Left lung (tissue), 10 donors: Measurements from ENCODE around the gene TFPT. TPM values are rescaled to one million over a fixed set of nuclear protein-coding genes. Genes with fewer than 3 reads are reported as not detected.

Source experiments
- ATAC-seq: fragments of 200-7000 bp; cut with Tn5 transposase; one replicate; pipeline ENCODE4 v1.9.1; 2020; ENCODE audit warnings: moderate library complexity
- DNase-seq, 4 donors: peaks; one replicate each; pipeline ENCODE4 v3.0.0-alpha.2; 2013 to 2020
- H3K27ac ChIP-seq, 2 donors: fragments of 200-600 bp; sonication (generic) in 1 of 2; one replicate each; pipeline versions ENCODE4 v1.5.0 to v1.8.0; 2020 to 2021
- H3K27me3 ChIP-seq, 2 donors: fragments of 200-600 bp; sonication (generic) in 1 of 2; one replicate each; pipeline versions ENCODE4 v1.5.0 to v1.8.0; 2020 to 2021
- H3K36me3 ChIP-seq, 2 donors: fragments of 200-600 bp; sonication (generic) in 1 of 2; one replicate each; pipeline versions ENCODE4 v1.5.0 to v1.8.0; 2020 to 2021
- H3K4me1 ChIP-seq, 2 donors: fragments of 200-600 bp; one replicate each; pipeline ENCODE4 v1.8.0; 2021
- H3K4me3 ChIP-seq, 2 donors: fragments of 200-600 bp; sonication (generic) in 1 of 2; one replicate each; pipeline versions ENCODE4 v1.5.0 to v1.8.0; 2020 to 2021; ENCODE audit warnings: mild to moderate bottlenecking in 1 of 2
- H3K9me3 ChIP-seq, 2 donors: fragments of 200-600 bp; sonication (generic) in 1 of 2; one replicate each; pipeline versions ENCODE4 v1.5.0 to v1.8.0; 2020 to 2021
- CTCF ChIP-seq, 2 donors: fragments of 200-600 bp; sonication (generic) in 1 of 2; IDR thresholded peaks; one replicate each; pipeline versions ENCODE4 v1.5.0 to v1.8.0; 2021; ENCODE audit warnings: antibody characterized with exemption in 2 of 2
- intact Hi-C, 2 donors: fragments of 100-400 bp; cut with DNase I; formaldehyde crosslinking; loops; one replicate each; pipeline versions ENCODE4 v1.11.2 to v1.14.2; 2022
- polyA plus RNA-seq, 6 donors: library from polyadenylated mRNA; unstranded; fragments of 120-200 nt; gene quantifications; one replicate each; pipeline ENCODE4 v1.2.1, GENCODE V29; 2013; ENCODE audit not compliant: insufficient read length in 6 of 6
- total RNA-seq, 2 donors: library from RNA; stranded (reverse); fragmentation: NEBNext Ultra II Directional; extraction: Animal tissue kit (Norgen Biotek cat#: 25700); gene quantifications; one replicate each; pipeline ENCODE4 v1.2.1, GENCODE V29; 2021
- donor health status: DM: no; HTN: yes; CAD: no.
- donor health status: DM: no; HTN: no; CAD: no.

TFPT gene
- total and polyA plus RNA-seq, 8 donors, result 14.3 to 19.9 (median 18.6) TPM

DNA sequence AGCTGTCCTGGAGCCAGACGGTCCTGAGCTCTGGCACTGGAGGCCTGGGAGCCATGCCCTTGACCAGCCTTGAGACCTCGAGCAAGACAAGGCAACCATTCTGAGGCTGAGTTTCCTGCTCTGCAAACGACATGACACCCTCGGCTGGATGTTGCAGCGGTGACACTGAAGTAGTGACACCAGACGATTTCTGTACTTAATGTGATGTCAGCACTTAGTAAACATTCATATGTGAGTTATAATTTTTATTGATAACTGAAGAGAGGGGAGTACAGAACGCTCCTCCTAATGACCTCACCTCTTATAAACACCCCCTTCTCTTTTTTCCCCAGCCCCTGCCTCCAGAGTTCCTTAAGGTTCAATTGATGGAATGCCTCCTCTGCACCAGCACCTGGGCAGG lies 7.0 kb downstream of the TFPT start:
- H3K4me3 ChIP-seq, result no peak overlapping the region
- intact Hi-C loops, result no loop called here
- H3K4me1 ChIP-seq, result peaks cover 4 to 13% of the 10 kb centered on the region in 2 donors
- H3K27me3 ChIP-seq, result no peaks in the 10 kb centered on the region
- no peak overlapping the region for H3K27ac ChIP-seq
- TF ChIP-seq CTCF (IDR thresholded peaks at IDR 0.05), result no peak
- no peaks in the 10 kb centered on the region for H3K9me3 ChIP-seq
- ATAC-seq (no peak), DNase-seq (no peak)
- H3K36me3 ChIP-seq, result peaks cover 0 to 76% of the 10 kb centered on the region in 2 donors

DNA sequence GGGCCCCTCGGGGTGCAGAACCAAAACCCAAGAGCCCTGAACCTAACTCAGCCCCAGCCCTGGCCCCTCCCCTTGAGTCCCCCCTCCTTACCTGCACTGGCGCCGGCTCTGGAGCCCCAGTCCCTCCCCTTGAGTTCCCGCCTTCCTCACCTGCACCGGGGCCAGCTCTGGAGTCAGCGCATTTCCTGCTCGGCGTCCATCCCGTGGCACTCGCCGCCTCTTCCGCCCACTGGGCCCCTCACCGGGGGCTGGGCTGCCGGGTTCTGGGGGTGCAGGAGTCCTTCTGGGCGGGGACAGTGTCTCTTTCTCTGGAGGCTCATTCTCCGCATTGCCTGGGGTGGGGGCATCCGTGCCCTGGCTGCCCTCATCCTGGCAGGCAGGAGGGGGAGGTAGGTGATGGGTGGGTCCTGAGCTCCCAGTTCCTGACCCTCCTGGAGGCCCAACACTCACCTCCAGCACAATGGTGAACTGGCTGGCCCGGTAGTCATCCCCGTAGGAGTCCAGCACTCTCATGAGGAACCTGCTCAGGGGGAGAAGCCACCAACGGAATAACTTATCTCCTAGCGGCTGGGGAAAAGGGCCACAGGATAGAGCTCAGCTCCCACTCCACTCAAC lies 7.5 kb downstream of the TFPT start:
- no peaks in the 10 kb centered on the region for H3K9me3 ChIP-seq
- ATAC-seq (no peak), DNase-seq (peak in 1 of 4 donors; percentile 29)
- H3K27ac ChIP-seq, result no peak overlapping the region
- H3K4me3 ChIP-seq, result no peak overlapping the region
- TF ChIP-seq CTCF (IDR thresholded peaks at IDR 0.05), result no peak
- intact Hi-C loops, result no loop called here
- H3K27me3 ChIP-seq, result no peaks in the 10 kb centered on the region
- peaks cover 4 to 18% of the 10 kb centered on the region in 2 donors for H3K4me1 ChIP-seq
- peaks cover 0 to 76% of the 10 kb centered on the region in 2 donors for H3K36me3 ChIP-seq

GRCh38 chr19:54106716-54107115 lies 8.7 kb downstream of the TFPT start:
- Histone ChIP-seq H3K27ac (no peak overlapping the region), H3K27me3 (no peaks in the 10 kb centered on the region), H3K36me3 (peaks cover 0 to 66% of the 10 kb centered on the region in 2 donors), H3K4me3 (no peak overlapping the region), H3K4me1 (peaks cover 8 to 25% of the 10 kb centered on the region in 2 donors), H3K9me3 (no peaks in the 10 kb centered on the region)
- intact Hi-C loops, result no loop called here
- DNase-seq, result peak in 2 of 4 donors; percentile 11 to 53
- ATAC-seq, result no peak
- no peak for TF ChIP-seq CTCF (IDR thresholded peaks at IDR 0.05)

- no peak for TF ChIP-seq CTCF (IDR thresholded peaks at IDR 0.05)
- Histone ChIP-seq H3K36me3 (peaks cover 0 to 57% of the 10 kb centered on the region in 2 donors), H3K27me3 (no peaks in the 10 kb centered on the region), H3K4me3 (no peak overlapping the region), H3K4me1 (peaks cover 8 to 34% of the 10 kb centered on the region in 2 donors), H3K9me3 (no peaks in the 10 kb centered on the region), H3K27ac (no peak overlapping the region)
- ATAC-seq (no peak), DNase-seq (peak in 1 of 4 donors; percentile 36)
- intact Hi-C loops, result no loop called here
Measured at GRCh38 chr19:54105796-54106195, 9.7 kb downstream of the TFPT start.

DNA sequence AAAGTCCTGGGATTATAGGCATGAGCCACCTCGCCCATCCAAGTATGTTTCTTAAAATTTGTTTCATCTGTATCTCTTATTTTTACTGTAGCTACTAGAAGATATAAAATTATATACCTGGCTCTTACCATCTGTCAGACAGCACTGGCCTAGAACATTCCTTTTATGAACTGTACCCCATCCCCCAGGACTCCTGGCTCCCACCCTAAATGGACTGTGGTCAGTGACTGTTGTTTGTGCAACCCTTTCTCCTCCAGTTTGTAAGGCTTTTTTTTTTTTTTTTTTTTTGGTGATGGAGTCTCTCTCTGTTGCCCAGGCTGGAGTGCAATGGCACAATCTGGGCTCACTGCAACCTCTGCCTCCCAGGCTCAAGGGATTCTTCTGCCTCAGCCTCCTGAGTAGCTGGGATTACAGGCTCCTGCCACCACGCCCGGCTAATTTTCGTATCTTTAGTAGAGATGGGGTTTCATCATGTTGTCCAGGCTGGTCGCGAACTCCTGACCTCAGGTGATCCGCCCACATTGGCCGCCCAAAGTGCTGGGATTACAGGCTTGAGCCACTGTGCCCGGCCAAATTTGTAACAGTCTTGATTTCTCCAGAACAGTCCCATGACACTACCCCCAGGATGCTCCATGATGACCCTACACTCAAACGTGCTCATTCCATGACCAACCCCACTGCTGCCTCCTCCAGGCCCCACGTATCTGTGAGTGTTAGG lies 10.3 kb downstream of the TFPT start:
- intact Hi-C loops, result no loop called here
- Histone ChIP-seq H3K4me1 (peaks cover 8 to 36% of the 10 kb centered on the region in 2 donors), H3K27ac (no peak overlapping the region), H3K36me3 (peaks cover 0 to 51% of the 10 kb centered on the region in 2 donors), H3K4me3 (no peak overlapping the region), H3K27me3 (no peaks in the 10 kb centered on the region), H3K9me3 (no peaks in the 10 kb centered on the region)
- DNase-seq (peak in 1 of 4 donors; percentile 17), ATAC-seq (no peak)
- TF ChIP-seq CTCF (IDR thresholded peaks at IDR 0.05), result no peak
